H1 (cell line): ENCODE data around the gene NR0B1. TPM values are rescaled to one million over a fixed set of nuclear protein-coding genes. Genes with fewer than 3 reads are reported as not detected.

Experiments
- CBX5 ChIP-seq: fragments of 300-800, 300-1000 bp; sonication (generic); IDR thresholded peaks from 2 replicates; pipeline ENCODE4 v1.7.1; 2016; ENCODE audit warnings: antibody characterized with exemption, low read length, low read depth
- EGR1 ChIP-seq: IDR thresholded peaks from 2 replicates; pipeline ENCODE4 v1.6.1; 2011; ENCODE audit warnings: low read depth, low read length, borderline replicate concordance
- JUND ChIP-seq: IDR thresholded peaks from 2 replicates; pipeline ENCODE4 v1.6.1; 2011; ENCODE audit warnings: mild to moderate bottlenecking, improper control_type of control experiment, low read length
- KDM5A ChIP-seq: fragments of 200-600 bp; IDR thresholded peaks from 2 replicates; pipeline ENCODE4 v1.7.1; 2012; ENCODE audit warnings: mild to moderate bottlenecking, low read length, inconsistent platforms, mixed read lengths
- MAFK ChIP-seq: IDR thresholded peaks from 2 replicates; pipeline ENCODE4 v1.6.1; 2012; ENCODE audit warnings: low read depth, mild to moderate bottlenecking, improper control_type of control experiment, low read length
- POLR2A ChIP-seq, 2 experiments: IDR thresholded peaks; 1 replicate in 1 of 2; 2 replicates in 1 of 2; pipeline ENCODE4 v1.6.1; 2011; ENCODE audit warnings: low read depth in 2 of 2, low read length in 2 of 2, mild to moderate bottlenecking in 2 of 2; ENCODE audit errors: control extremely low read depth in 1 of 2
- SIN3A ChIP-seq, 2 experiments: IDR thresholded peaks in 1 of 2; conservative IDR thresholded peaks in 1 of 2; 2 replicates each; pipeline ENCODE4 v1.6.1; 2011 to 2012; ENCODE audit warnings: low read length in 2 of 2, improper control_type of control experiment in 1 of 2, low read depth in 1 of 2, mild to moderate bottlenecking in 1 of 2
- SRF ChIP-seq: IDR thresholded peaks from 2 replicates; pipeline ENCODE4 v1.6.1; 2011; ENCODE audit warnings: mild to moderate bottlenecking, low read depth, low read length, moderate library complexity
- polyA plus RNA-seq, 7 experiments: library from polyadenylated mRNA; depleted of rRNA in 3 of 7; stranded (reverse) in 5 of 7; unstranded in 2 of 7; fragments of >200 nt in 5 of 7; fragments of 200-250 nt in 2 of 7; gene quantifications; 1 replicate in 5 of 7; 2 replicates in 1 of 7; 4 replicates in 1 of 7; pipeline versions ENCODE4 v1.2.1 to v1.2.3, GENCODE V29; 2011 to 2013; ENCODE audit warnings: missing spikeins in 2 of 7, mixed read lengths in 2 of 7
- total RNA-seq: library from RNA; stranded (reverse); fragmentation: NEBNext Ultra II Directional; extraction: Animal tissue kit (Norgen Biotek cat#: 25700); gene quantifications from 2 replicates; pipeline ENCODE4 v1.2.1, GENCODE V29; 2021

The NR0B1 gene
- total and polyA plus RNA-seq, 2 of the 8 experiments (the other 6 are each of a cell fraction or from before 2014, with no cell fraction given) = 0.24 to 0.26 TPM

- TF ChIP-seq CBX5 (no peak), KDM5A (no peak), EGR1 (no peak), POLR2A (IDR thresholded peaks at IDR 0.05; ENCODE audit: control extremely low read depth in 1 of 2, low read depth in 2 of 2, low read length in 2 of 2) (no peak), SRF (no peak), SIN3A (conservative IDR thresholded peaks at IDR 0.05 in 1 of 2, IDR thresholded peaks at IDR 0.05 in 1 of 2; ENCODE audit: low read depth in 1 of 2, low read length in 2 of 2) (no peak), MAFK (no peak), JUND (no peak)
These were observed 46.4 kb downstream of the NR0B1 start (continued) for GRCh38 chrX:30262763-30263162.
